HG03196 (cell line): ENCODE data around the gene TAF4.

Experiments
- ATAC-seq: cut with Tn5 transposase; IDR thresholded peaks from one replicate; pipeline ENCODE4 v1.9.1; 2021; ENCODE audit not compliant: unreplicated experiment

Gene TAF4

GRCh38 chr20:61966492-61967244, 99.0 kb downstream of the TAF4 start:
- ATAC-seq, result no peak

GRCh38 chr20:61965606-61966491, 99.8 kb downstream of the TAF4 start:
- ATAC-seq, result no peak

- ATAC-seq, result no peak
Measured at GRCh38 chr20:61964675-61965605, 100.7 kb downstream of the TAF4 start.

- ATAC-seq, result no peak
Measured at GRCh38 chr20:61963885-61964674, 101.6 kb downstream of the TAF4 start.

- ATAC-seq, result no peak
Measured at GRCh38 chr20:61963149-61963548, 102.5 kb downstream of the TAF4 start.

- ATAC-seq, result no peak
Measured at GRCh38 chr20:61960836-61961235, 104.8 kb downstream of the TAF4 start.

GRCh38 chr20:61958773-61959700, 106.6 kb downstream of the TAF4 start:
- ATAC-seq, result no peak

- ATAC-seq, result no peak
Measured at GRCh38 chr20:61957961-61958715, 107.5 kb downstream of the TAF4 start.

- ATAC-seq, result no peak
Measured at GRCh38 chr20:61956396-61957342, 109.0 kb downstream of the TAF4 start.

GRCh38 chr20:61955668-61956395, 109.8 kb downstream of the TAF4 start:
- no peak for ATAC-seq

GRCh38 chr20:61954276-61955021, 111.2 kb downstream of the TAF4 start:
- ATAC-seq, result no peak

GRCh38 chr20:61953037-61954021, 112.4 kb downstream of the TAF4 start:
- ATAC-seq, result no peak

- ATAC-seq, result no peak
Measured at GRCh38 chr20:61951695-61952533, 113.8 kb downstream of the TAF4 start.

GRCh38 chr20:61950641-61951071, 115.0 kb downstream of the TAF4 start:
- no peak for ATAC-seq
